Measurements from ENCODE around the gene KDM8. TPM values are rescaled to one million over a fixed set of nuclear protein-coding genes. Genes with fewer than 3 reads are reported as not detected.

The KDM8 gene
- total RNA-seq, 4 donors from 2014 or later = 4.4 to 14.2 (median 9.2) TPM

GRCh38 chr16:27214084-27214961, 11.0 kb downstream of the KDM8 start:
- in situ Hi-C loops (cut with MboI; ENCODE audit: low pct_ligation_motif_present in 1 of 4, low pct_unique_long_range_greater_than_20kb in 1 of 4, low sequenced_read_pairs in 3 of 4) = no loop called here
- intact Hi-C loops (cut with DNase I; ENCODE audit: low total_unique reads) = no loop called here
- DNase-seq = peak; percentile 67
- Histone ChIP-seq H3K36me3 (no peaks in the 10 kb centered on the region), H3K27me3 (no peaks in the 10 kb centered on the region), H3K27ac (peak overlapping the region in 3 of 4 donors; percentile 13 to 41 (median 25)), H3K4me3 (no peak overlapping the region), H3K4me1 (peaks cover 0 to 16% (median 5%) of the 10 kb centered on the region in 4 donors), H3K9me3 (no peaks in the 10 kb centered on the region)
- TF ChIP-seq, protein P1, sequence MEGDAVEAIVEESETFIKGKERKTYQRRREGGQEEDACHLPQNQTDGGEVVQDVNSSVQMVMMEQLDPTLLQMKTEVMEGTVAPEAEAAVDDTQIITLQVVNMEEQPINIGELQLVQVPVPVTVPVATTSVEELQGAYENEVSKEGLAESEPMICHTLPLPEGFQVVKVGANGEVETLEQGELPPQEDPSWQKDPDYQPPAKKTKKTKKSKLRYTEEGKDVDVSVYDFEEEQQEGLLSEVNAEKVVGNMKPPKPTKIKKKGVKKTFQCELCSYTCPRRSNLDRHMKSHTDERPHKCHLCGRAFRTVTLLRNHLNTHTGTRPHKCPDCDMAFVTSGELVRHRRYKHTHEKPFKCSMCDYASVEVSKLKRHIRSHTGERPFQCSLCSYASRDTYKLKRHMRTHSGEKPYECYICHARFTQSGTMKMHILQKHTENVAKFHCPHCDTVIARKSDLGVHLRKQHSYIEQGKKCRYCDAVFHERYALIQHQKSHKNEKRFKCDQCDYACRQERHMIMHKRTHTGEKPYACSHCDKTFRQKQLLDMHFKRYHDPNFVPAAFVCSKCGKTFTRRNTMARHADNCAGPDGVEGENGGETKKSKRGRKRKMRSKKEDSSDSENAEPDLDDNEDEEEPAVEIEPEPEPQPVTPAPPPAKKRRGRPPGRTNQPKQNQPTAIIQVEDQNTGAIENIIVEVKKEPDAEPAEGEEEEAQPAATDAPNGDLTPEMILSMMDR (IDR thresholded peaks at IDR 0.05) = no peak
- TF ChIP-seq POLR2AphosphoS5 (IDR thresholded peaks at IDR 0.05) = no peak
- TF ChIP-seq POLR2A (IDR thresholded peaks at IDR 0.05) = no peak
- no peak for TF ChIP-seq EP300 (IDR thresholded peaks at IDR 0.05; ENCODE audit: low read depth)
- WGBS, 2 donors (ENCODE audit: low coverage in 1 of 2) = 55 to 65% methylated on average over 4 to 19 of the region's 19 CpGs

GRCh38 chr16:27215660-27216059, 12.3 kb downstream of the KDM8 start:
- Histone ChIP-seq H3K4me3 (no peak overlapping the region), H3K27ac (no peak overlapping the region), H3K9me3 (no peaks in the 10 kb centered on the region), H3K4me1 (peaks cover 0 to 15% (median 5%) of the 10 kb centered on the region in 4 donors), H3K36me3 (no peaks in the 10 kb centered on the region), H3K27me3 (no peaks in the 10 kb centered on the region)
- 93% methylated on average over 7 of the region's 7 CpGs; no CpG with 5 or more reads in 1 of the 2 donors for WGBS, 2 donors (ENCODE audit: low coverage in 1 of 2)
- in situ Hi-C loops (cut with MboI; ENCODE audit: low pct_ligation_motif_present in 1 of 4, low pct_unique_long_range_greater_than_20kb in 1 of 4, low sequenced_read_pairs in 3 of 4) = no loop called here
- TF ChIP-seq POLR2A (IDR thresholded peaks at IDR 0.05) (no peak), EP300 (IDR thresholded peaks at IDR 0.05; ENCODE audit: low read depth) (no peak), POLR2AphosphoS5 (IDR thresholded peaks at IDR 0.05) (no peak)
- TF ChIP-seq, protein P1 (IDR thresholded peaks at IDR 0.05) = no peak
- intact Hi-C loops (cut with DNase I; ENCODE audit: low total_unique reads) = no loop called here
- DNase-seq = no peak

DNA sequence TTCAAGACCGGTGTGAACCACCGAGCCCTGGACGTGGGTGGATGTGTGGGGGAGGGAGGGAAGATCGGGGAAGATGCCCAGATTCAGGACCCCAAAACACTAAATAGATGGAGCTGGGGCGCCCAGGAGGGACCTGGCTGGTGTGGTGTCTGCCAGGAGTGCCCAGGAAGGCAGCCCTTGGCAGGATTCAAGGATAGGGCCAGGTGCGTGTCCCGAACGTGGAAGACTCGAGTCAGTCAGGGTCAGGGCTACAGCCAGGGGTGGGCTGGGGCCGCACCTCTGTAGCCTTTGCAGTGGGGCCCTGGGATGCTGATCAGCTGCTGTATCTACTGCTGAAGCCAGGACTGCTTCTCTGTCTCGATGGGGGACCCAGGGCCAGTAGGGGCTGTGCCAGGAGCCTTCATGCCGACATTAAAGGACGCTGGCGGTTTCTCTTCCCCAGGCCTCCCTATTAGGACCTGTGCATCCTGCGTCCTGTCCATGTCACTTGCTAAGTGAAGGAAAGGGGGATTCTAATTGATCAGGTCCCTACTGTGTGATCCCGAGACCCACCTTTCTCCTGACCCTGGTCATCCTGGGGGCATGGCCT, 13.1 kb downstream of the KDM8 start:
- H3K27ac ChIP-seq = no peak overlapping the region
- TF ChIP-seq, protein P1 (IDR thresholded peaks at IDR 0.05) = no peak
- no peaks in the 10 kb centered on the region for H3K9me3 ChIP-seq
- H3K36me3 ChIP-seq = no peaks in the 10 kb centered on the region
- H3K4me1 ChIP-seq = peaks cover 0 to 15% (median 5%) of the 10 kb centered on the region in 4 donors
- H3K4me3 ChIP-seq = no peak overlapping the region
- 91 to 95% methylated on average over 4 to 16 of the region's 16 CpGs for WGBS, 2 donors (ENCODE audit: low coverage in 1 of 2)
- no peaks in the 10 kb centered on the region for H3K27me3 ChIP-seq
- in situ Hi-C loops (cut with MboI; ENCODE audit: low pct_ligation_motif_present in 1 of 4, low pct_unique_long_range_greater_than_20kb in 1 of 4, low sequenced_read_pairs in 3 of 4) = no loop called here
- DNase-seq = no peak
- intact Hi-C loops (cut with DNase I; ENCODE audit: low total_unique reads) = no loop called here

- intact Hi-C loops (cut with DNase I; ENCODE audit: low total_unique reads) = no loop called here
- DNase-seq = no peak
- Histone ChIP-seq H3K4me1 (peaks cover 0 to 15% (median 7%) of the 10 kb centered on the region in 4 donors), H3K27me3 (no peaks in the 10 kb centered on the region), H3K4me3 (no peak overlapping the region), H3K27ac (no peak overlapping the region), H3K36me3 (no peaks in the 10 kb centered on the region), H3K9me3 (no peaks in the 10 kb centered on the region)
- in situ Hi-C loops (cut with MboI; ENCODE audit: low pct_ligation_motif_present in 1 of 4, low pct_unique_long_range_greater_than_20kb in 1 of 4, low sequenced_read_pairs in 3 of 4) = no loop called here
- TF ChIP-seq POLR2AphosphoS5 (IDR thresholded peaks at IDR 0.05) = no peak
- no peak for TF ChIP-seq EP300 (IDR thresholded peaks at IDR 0.05; ENCODE audit: low read depth)
- TF ChIP-seq POLR2A (IDR thresholded peaks at IDR 0.05) = no peak
- TF ChIP-seq, protein P1 (IDR thresholded peaks at IDR 0.05) = no peak
- 84% methylated on average over 10 of the region's 10 CpGs; no CpG with 5 or more reads in 1 of the 2 donors for WGBS, 2 donors (ENCODE audit: low coverage in 1 of 2)
These were observed 13.9 kb downstream of the KDM8 start for GRCh38 chr16:27217256-27217655.

Data from transverse colon (tissue), 4 donors.